ENCODE data around the gene ADAMTS12. TPM values are rescaled to one million over a fixed set of nuclear protein-coding genes. Genes with fewer than 3 reads are reported as not detected.

The ADAMTS12 gene
- total and polyA plus RNA-seq, 2 donors (not counting 1 experiment from before 2014, with no cell fraction given), result 10.7 to 44.8 TPM

DNA sequence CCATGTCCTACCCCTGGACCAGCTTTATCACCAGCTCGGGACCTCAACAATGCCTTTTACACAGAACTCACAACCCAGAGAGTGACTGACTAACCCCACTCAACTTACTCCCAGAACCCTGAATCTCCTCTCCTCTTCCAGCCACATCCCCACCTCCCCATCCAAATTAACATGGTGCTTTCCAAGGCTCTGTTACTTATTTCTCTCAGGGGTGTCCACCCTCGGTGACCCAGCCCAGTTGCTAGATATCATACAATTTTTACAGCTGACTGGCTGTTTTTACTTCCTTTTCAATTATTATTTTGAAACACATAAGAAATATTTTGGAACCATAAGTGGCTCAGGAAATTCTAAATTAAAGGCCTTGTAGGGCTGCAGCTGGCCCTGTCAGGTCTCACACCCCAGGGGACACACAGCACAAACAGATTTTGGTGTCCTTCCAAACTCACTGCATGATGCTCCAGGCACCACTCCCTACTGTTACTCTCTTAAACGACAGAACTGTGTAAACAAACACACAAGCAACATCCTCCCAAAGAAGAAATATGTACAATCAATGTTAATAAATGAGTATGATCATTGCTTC, 180.6 kb downstream of the ADAMTS12 start:
- Histone ChIP-seq H3K36me3 (ENCODE audit: control insufficient read depth, insufficient read depth, low read length) (no peaks in the 10 kb centered on the region), H3K9ac (ENCODE audit: insufficient read depth, low read length) (no peak overlapping the region), H3K79me2 (ENCODE audit: control insufficient read depth, insufficient read depth, low read length) (no peaks in the 10 kb centered on the region), H4K20me1 (ENCODE audit: control insufficient read depth, extremely low read depth, insufficient read depth, low read length) (no peaks in the 10 kb centered on the region), H3K4me3 (replicated peaks in 1 of 4; ENCODE audit: control extremely low read depth in 1 of 4, insufficient read depth in 1 of 4, low read depth in 3 of 4, low read length in 4 of 4) (no peak overlapping the region), H3K9me3 (ENCODE audit: control insufficient read depth, insufficient read depth, low read depth, low read length) (no peaks in the 10 kb centered on the region), H3K27ac (ENCODE audit: insufficient read depth, low read length) (no peak overlapping the region), H3K4me1 (ENCODE audit: control insufficient read depth, extremely low read depth, insufficient read depth, low read length) (no peaks in the 10 kb centered on the region), H2AFZ (ENCODE audit: low read length) (no peak overlapping the region), H3K27me3 (ENCODE audit: control insufficient read depth, insufficient read depth, low read length) (no peaks in the 10 kb centered on the region), H3K4me2 (ENCODE audit: extremely low read depth, insufficient read depth, low read length) (no peak overlapping the region)
- DNase-seq (ENCODE audit: low read depth in 2 of 2), result no peak
- TF ChIP-seq EZH2 (IDR thresholded peaks at IDR 0.05; ENCODE audit: low read length, missing control alignments), result no peak
- TF ChIP-seq, protein P1, sequence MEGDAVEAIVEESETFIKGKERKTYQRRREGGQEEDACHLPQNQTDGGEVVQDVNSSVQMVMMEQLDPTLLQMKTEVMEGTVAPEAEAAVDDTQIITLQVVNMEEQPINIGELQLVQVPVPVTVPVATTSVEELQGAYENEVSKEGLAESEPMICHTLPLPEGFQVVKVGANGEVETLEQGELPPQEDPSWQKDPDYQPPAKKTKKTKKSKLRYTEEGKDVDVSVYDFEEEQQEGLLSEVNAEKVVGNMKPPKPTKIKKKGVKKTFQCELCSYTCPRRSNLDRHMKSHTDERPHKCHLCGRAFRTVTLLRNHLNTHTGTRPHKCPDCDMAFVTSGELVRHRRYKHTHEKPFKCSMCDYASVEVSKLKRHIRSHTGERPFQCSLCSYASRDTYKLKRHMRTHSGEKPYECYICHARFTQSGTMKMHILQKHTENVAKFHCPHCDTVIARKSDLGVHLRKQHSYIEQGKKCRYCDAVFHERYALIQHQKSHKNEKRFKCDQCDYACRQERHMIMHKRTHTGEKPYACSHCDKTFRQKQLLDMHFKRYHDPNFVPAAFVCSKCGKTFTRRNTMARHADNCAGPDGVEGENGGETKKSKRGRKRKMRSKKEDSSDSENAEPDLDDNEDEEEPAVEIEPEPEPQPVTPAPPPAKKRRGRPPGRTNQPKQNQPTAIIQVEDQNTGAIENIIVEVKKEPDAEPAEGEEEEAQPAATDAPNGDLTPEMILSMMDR (conservative IDR thresholded peaks at IDR 0.05 in 1 of 2, IDR thresholded peaks at IDR 0.05 in 1 of 2; ENCODE audit: low read depth in 1 of 2, low read length in 2 of 2), result no peak

DNA sequence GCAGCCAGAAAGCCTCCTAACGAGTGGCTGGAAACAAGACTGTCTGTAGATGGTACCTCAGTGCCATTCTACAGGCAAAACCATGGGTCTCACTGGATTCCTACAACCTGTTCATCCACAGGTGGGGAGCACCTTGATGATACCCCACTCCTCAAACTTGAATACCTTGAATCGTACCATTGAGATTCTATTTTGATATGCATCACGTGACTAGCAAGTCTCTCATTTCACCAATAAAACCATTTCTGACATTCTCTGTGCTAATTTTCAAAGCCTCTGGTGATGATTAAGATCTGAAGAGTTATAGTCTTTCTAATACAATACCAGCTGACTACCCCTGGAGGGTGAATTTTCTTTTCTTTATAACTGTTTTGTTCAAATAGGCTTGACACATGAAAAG, 188.9 kb downstream of the ADAMTS12 start:
- no peaks in the 10 kb centered on the region for H4K20me1 ChIP-seq (ENCODE audit: control insufficient read depth, extremely low read depth, insufficient read depth, low read length)
- no peak for DNase-seq (ENCODE audit: low read depth in 2 of 2)
- TF ChIP-seq, protein P1 (conservative IDR thresholded peaks at IDR 0.05 in 1 of 2, IDR thresholded peaks at IDR 0.05 in 1 of 2; ENCODE audit: low read depth in 1 of 2, low read length in 2 of 2), result no peak
- no peak for TF ChIP-seq EZH2 (IDR thresholded peaks at IDR 0.05; ENCODE audit: low read length, missing control alignments)
- H3K9ac ChIP-seq (ENCODE audit: insufficient read depth, low read length), result no peak overlapping the region
- no peak overlapping the region for H3K4me2 ChIP-seq (ENCODE audit: extremely low read depth, insufficient read depth, low read length)
- no peak overlapping the region for H3K27ac ChIP-seq (ENCODE audit: insufficient read depth, low read length)
- H3K4me1 ChIP-seq (ENCODE audit: control insufficient read depth, extremely low read depth, insufficient read depth, low read length), result no peaks in the 10 kb centered on the region
- H3K4me3 ChIP-seq (replicated peaks in 1 of 4; ENCODE audit: control extremely low read depth in 1 of 4, insufficient read depth in 1 of 4, low read depth in 3 of 4, low read length in 4 of 4), result no peak overlapping the region
- H3K79me2 ChIP-seq (ENCODE audit: control insufficient read depth, insufficient read depth, low read length), result no peaks in the 10 kb centered on the region
- H3K27me3 ChIP-seq (ENCODE audit: control insufficient read depth, insufficient read depth, low read length), result no peaks in the 10 kb centered on the region
- H3K9me3 ChIP-seq (ENCODE audit: control insufficient read depth, insufficient read depth, low read depth, low read length), result no peaks in the 10 kb centered on the region
- H3K36me3 ChIP-seq (ENCODE audit: control insufficient read depth, insufficient read depth, low read length), result no peaks in the 10 kb centered on the region
- H2AFZ ChIP-seq (ENCODE audit: low read length), result no peak overlapping the region

DNA sequence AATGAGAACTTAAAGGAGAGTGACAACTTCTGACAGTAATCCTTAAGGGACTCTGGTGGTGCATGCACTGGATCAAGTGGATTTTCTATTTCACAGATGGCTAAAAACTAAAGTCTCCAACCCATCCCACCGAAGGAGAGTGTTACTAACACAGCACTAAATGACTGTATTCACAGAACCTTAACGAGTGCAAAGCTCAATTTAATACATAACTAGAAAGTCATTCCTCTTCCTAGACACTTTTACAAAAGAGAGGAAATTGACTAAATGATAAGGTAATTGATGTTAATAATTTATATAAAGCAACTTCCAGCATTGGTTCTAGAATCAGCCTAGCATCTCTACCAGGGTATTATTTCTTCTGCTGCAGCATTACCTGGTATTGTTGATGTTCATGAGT, 189.8 kb downstream of the ADAMTS12 start:
- Histone ChIP-seq H3K27ac (ENCODE audit: insufficient read depth, low read length) (no peak overlapping the region), H4K20me1 (ENCODE audit: control insufficient read depth, extremely low read depth, insufficient read depth, low read length) (no peaks in the 10 kb centered on the region), H3K9ac (ENCODE audit: insufficient read depth, low read length) (no peak overlapping the region), H3K36me3 (ENCODE audit: control insufficient read depth, insufficient read depth, low read length) (no peaks in the 10 kb centered on the region), H3K9me3 (ENCODE audit: control insufficient read depth, insufficient read depth, low read depth, low read length) (no peaks in the 10 kb centered on the region), H2AFZ (ENCODE audit: low read length) (no peak overlapping the region), H3K27me3 (ENCODE audit: control insufficient read depth, insufficient read depth, low read length) (no peaks in the 10 kb centered on the region), H3K4me3 (replicated peaks in 1 of 4; ENCODE audit: control extremely low read depth in 1 of 4, insufficient read depth in 1 of 4, low read depth in 3 of 4, low read length in 4 of 4) (no peak overlapping the region), H3K79me2 (ENCODE audit: control insufficient read depth, insufficient read depth, low read length) (no peaks in the 10 kb centered on the region), H3K4me1 (ENCODE audit: control insufficient read depth, extremely low read depth, insufficient read depth, low read length) (no peaks in the 10 kb centered on the region), H3K4me2 (ENCODE audit: extremely low read depth, insufficient read depth, low read length) (no peak overlapping the region)
- no peak for TF ChIP-seq EZH2 (IDR thresholded peaks at IDR 0.05; ENCODE audit: low read length, missing control alignments)
- TF ChIP-seq, protein P1 (conservative IDR thresholded peaks at IDR 0.05 in 1 of 2, IDR thresholded peaks at IDR 0.05 in 1 of 2; ENCODE audit: low read depth in 1 of 2, low read length in 2 of 2), result no peak
- DNase-seq (ENCODE audit: low read depth in 2 of 2), result no peak
